ENCODE measurements around the gene SNRK. TPM values are rescaled to one million over a fixed set of nuclear protein-coding genes. Genes with fewer than 3 reads are reported as not detected.

The SNRK gene
- total and polyA plus RNA-seq, 2 of the 13 experiments (the other 11 are each of a cell fraction or from before 2014, with no cell fraction given) = 11.4 to 16.1 TPM

DNA sequence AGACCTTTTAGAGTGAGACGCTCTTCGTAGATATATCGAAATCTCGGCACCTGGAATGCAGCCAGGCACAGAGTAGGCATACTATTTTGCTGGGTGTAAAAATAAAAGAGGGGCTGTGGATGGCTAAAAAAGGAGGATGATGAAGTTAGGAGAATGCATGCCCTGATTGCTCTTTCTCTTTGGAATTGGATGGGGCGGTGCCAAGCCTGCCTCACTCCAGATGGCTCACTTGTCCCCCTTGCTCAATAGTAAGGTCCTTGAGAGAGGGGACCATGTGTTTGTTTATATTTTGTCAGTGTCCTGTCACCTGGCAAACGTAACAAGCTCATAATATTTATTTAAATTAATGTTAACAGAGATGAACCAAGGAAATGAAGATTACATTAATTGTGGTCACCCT is 33.0 kb downstream of the SNRK start:
- no TSS peak for BruUV-seq (replicated peaks)
- Histone ChIP-seq H3K27ac (ENCODE audit: extremely low read length, insufficient read depth, low read length) (peak overlapping the region; percentile 18), H3K79me2 (ENCODE audit: insufficient read depth, low read length) (peaks cover 88% of the 10 kb centered on the region), H3K4me1 (ENCODE audit: insufficient read depth, low read length) (peaks cover 75% of the 10 kb centered on the region), H4K20me1 (ENCODE audit: insufficient read depth, low read length) (0 out of 2 replicates have a peak, but pooled peaks cover 2% of the 10 kb centered on the region), H3K4me3 (replicated peaks in 1 of 3; ENCODE audit: insufficient read depth in 1 of 3, low read depth in 2 of 3, low read length in 3 of 3) (no peak overlapping the region), H3K4me2 (ENCODE audit: low read depth, low read length) (peak overlapping the region; percentile 24; the same call in 1 of the 2 replicates), H2AFZ (ENCODE audit: low read length) (no peak overlapping the region), H3K9ac (ENCODE audit: insufficient read depth, low read depth, low read length) (no peak overlapping the region), H3K27me3 (ENCODE audit: control insufficient read depth in 1 of 2, insufficient read depth in 2 of 2, low read length in 2 of 2) (no peaks in the 10 kb centered on the region), H3K9me3 (ENCODE audit: low read length) (no peaks in the 10 kb centered on the region), H3K36me3 (replicated peaks in 1 of 2; ENCODE audit: control insufficient read depth in 1 of 2, insufficient read depth in 2 of 2, low read length in 2 of 2) (no peaks in the 10 kb centered on the region; a peak in 1 of 5 replicates)
- TF ChIP-seq CEBPG (CRISPR knock-in tag; IDR thresholded peaks at IDR 0.05) (0 out of 2 replicates have a peak, but pooled peaks have one; percentile 18), SOX6 (IDR thresholded peaks at IDR 0.05) (no peak), SOX6 (CRISPR knock-in tag; IDR thresholded peaks at IDR 0.05) (no peak)
- TF ChIP-seq, protein P1, sequence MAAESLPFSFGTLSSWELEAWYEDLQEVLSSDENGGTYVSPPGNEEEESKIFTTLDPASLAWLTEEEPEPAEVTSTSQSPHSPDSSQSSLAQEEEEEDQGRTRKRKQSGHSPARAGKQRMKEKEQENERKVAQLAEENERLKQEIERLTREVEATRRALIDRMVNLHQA (CRISPR knock-in tag; IDR thresholded peaks at IDR 0.05) = no peak
- TF ChIP-seq, protein P2, sequence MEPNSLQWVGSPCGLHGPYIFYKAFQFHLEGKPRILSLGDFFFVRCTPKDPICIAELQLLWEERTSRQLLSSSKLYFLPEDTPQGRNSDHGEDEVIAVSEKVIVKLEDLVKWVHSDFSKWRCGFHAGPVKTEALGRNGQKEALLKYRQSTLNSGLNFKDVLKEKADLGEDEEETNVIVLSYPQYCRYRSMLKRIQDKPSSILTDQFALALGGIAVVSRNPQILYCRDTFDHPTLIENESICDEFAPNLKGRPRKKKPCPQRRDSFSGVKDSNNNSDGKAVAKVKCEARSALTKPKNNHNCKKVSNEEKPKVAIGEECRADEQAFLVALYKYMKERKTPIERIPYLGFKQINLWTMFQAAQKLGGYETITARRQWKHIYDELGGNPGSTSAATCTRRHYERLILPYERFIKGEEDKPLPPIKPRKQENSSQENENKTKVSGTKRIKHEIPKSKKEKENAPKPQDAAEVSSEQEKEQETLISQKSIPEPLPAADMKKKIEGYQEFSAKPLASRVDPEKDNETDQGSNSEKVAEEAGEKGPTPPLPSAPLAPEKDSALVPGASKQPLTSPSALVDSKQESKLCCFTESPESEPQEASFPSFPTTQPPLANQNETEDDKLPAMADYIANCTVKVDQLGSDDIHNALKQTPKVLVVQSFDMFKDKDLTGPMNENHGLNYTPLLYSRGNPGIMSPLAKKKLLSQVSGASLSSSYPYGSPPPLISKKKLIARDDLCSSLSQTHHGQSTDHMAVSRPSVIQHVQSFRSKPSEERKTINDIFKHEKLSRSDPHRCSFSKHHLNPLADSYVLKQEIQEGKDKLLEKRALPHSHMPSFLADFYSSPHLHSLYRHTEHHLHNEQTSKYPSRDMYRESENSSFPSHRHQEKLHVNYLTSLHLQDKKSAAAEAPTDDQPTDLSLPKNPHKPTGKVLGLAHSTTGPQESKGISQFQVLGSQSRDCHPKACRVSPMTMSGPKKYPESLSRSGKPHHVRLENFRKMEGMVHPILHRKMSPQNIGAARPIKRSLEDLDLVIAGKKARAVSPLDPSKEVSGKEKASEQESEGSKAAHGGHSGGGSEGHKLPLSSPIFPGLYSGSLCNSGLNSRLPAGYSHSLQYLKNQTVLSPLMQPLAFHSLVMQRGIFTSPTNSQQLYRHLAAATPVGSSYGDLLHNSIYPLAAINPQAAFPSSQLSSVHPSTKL (CRISPR knock-in tag; IDR thresholded peaks at IDR 0.05) = 0 out of 2 replicates have a peak, but pooled peaks have one; percentile 23
- TF ChIP-seq, protein P3, sequence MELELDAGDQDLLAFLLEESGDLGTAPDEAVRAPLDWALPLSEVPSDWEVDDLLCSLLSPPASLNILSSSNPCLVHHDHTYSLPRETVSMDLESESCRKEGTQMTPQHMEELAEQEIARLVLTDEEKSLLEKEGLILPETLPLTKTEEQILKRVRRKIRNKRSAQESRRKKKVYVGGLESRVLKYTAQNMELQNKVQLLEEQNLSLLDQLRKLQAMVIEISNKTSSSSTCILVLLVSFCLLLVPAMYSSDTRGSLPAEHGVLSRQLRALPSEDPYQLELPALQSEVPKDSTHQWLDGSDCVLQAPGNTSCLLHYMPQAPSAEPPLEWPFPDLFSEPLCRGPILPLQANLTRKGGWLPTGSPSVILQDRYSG (CRISPR knock-in tag; IDR thresholded peaks at IDR 0.05) = no peak
- 91% methylated on average over 6 of the region's 6 CpGs for WGBS (ENCODE audit: low lambda C conversion rate)
- no peak for DNase-seq (ENCODE audit: low spot score)
- no peak for ATAC-seq
- POLR2A ChIA-PET = no interaction called here
- intact Hi-C loops (cut with micrococcal nuclease; ENCODE audit: unreplicated experiment) (no loop called here), in situ Hi-C loops (cut with HindIII; ENCODE audit: extremely low pct_ligation_motif_present, low pct_unique_long_range_greater_than_20kb) (no loop called here)
- CTCF ChIA-PET (ENCODE audit: low intra/inter-chr PET ratio, low total read pairs) = no interaction called here
- FAIRE-seq = no peak

Measured in HepG2 (cell line).